ENCODE results near the gene PCDHGA9. TPM values are rescaled to one million over a fixed set of nuclear protein-coding genes. Genes with fewer than 3 reads are reported as not detected.

The PCDHGA9 gene
- total and polyA plus RNA-seq, 9 of the 15 experiments (the other 6 are each of a cell fraction or from before 2014, with no cell fraction given), result 0.03 to 0.18 (median 0.11) TPM; not detected in 2

- TF ChIP-seq KLF16 (IDR thresholded peaks at IDR 0.05) (no peak), ELF2 (CRISPR knock-in tag; IDR thresholded peaks at IDR 0.05) (no peak)
Measured at GRCh38 chr5:141398608-141399007, 4.0 kb upstream of the PCDHGA9 start (continued).

- in situ Hi-C loops (cut with MboI) (no loop called here), intact Hi-C loops (cut with micrococcal nuclease) (no loop called here)
- POLR2A ChIA-PET, result no interaction called here
- Histone ChIP-seq H3K36me3 (ENCODE audit: control insufficient read depth, insufficient read depth, low read length) (no peaks in the 10 kb centered on the region), H3K4me3 (no peak overlapping the region), H3K27ac (ENCODE audit: extremely low read depth, low read depth, low read length) (no peak overlapping the region), H4K20me1 (replicated peaks; ENCODE audit: control insufficient read depth, insufficient read depth, low read length) (no peaks in the 10 kb centered on the region), H3K9me3 (replicated peaks; ENCODE audit: control insufficient read depth, insufficient read depth, low read depth, low read length) (peaks cover 2% of the 10 kb centered on the region; the same call in 1 of the 2 replicates), H3K27me3 (ENCODE audit: control insufficient read depth in 2 of 2, insufficient read depth in 2 of 2, low read length in 2 of 2) (peaks cover 3 to 29% of the 10 kb centered on the region in 2 experiments; a peak in 4 of 5 replicates), H3K4me1 (replicated peaks in 1 of 2; ENCODE audit: control insufficient read depth in 2 of 2, insufficient read depth in 2 of 2, low read length in 2 of 2) (peaks cover 0 to 8% of the 10 kb centered on the region in 2 experiments; a peak in 3 of 5 replicates), H3K79me2 (ENCODE audit: control insufficient read depth, insufficient read depth, low read length) (no peaks in the 10 kb centered on the region), H3K9ac (ENCODE audit: insufficient read depth in 1 of 2, low read depth in 2 of 2, low read length in 2 of 2) (no peak overlapping the region), H3K4me2 (ENCODE audit: insufficient read depth, low read length) (no peak overlapping the region), H3K9me1 (ENCODE audit: control insufficient read depth, insufficient read depth, low read length) (no peaks in the 10 kb centered on the region), H2AFZ (ENCODE audit: low read depth, low read length) (no peak overlapping the region)
- WGBS (ENCODE audit: insufficient coverage, low coverage, missing lambda C conversion rate), result 37% methylated on average over 47 of the region's 61 CpGs
- ATAC-seq (no peak), DNase-seq (ENCODE audit: extremely low read depth in 1 of 4, low spot score in 3 of 4) (no peak), FAIRE-seq (no peak)
- CTCF ChIA-PET (ENCODE audit: low intra/inter-chr PET ratio), result no interaction called here
- TF ChIP-seq FOXP4 (CRISPR knock-in tag; IDR thresholded peaks at IDR 0.05; ENCODE audit: borderline replicate concordance), result no peak
- no TSS peak for BruUV-seq (replicated peaks)
Measured at GRCh38 chr5:141399555-141400258, 2.9 kb upstream of the PCDHGA9 start.
